ENCODE results near the gene E2F2. TPM values are rescaled to one million over a fixed set of nuclear protein-coding genes. Genes with fewer than 3 reads are reported as not detected.

E2F2 gene
- polyA plus RNA-seq, 1 donor (not counting 4 experiments of a cell fraction or from before 2014, with no cell fraction given): 0.05 TPM

- H3K79me2 ChIP-seq (ENCODE audit: control insufficient read depth, insufficient read depth, low read length): no peaks in the 10 kb centered on the region
- H3K27me3 ChIP-seq (ENCODE audit: control insufficient read depth, extremely low read depth, insufficient read depth, low read length): no peaks in the 10 kb centered on the region
- H3K4me1 ChIP-seq (ENCODE audit: control insufficient read depth, extremely low read depth, insufficient read depth, low read length): peaks cover 13% of the 10 kb centered on the region
- H3K9me3 ChIP-seq (ENCODE audit: control insufficient read depth, low read depth, low read length): no peaks in the 10 kb centered on the region
- no peak overlapping the region for H3K27ac ChIP-seq (ENCODE audit: control insufficient read depth, insufficient read depth, low read length)
- DNase-seq (ENCODE audit: low read depth, low spot score) (no peak), FAIRE-seq (no peak)
- H3K36me3 ChIP-seq (ENCODE audit: control insufficient read depth in 2 of 2, extremely low read depth in 1 of 2, insufficient read depth in 2 of 2, low read length in 2 of 2): no peaks in the 10 kb centered on the region
- dilution Hi-C loops (cut with MboI; ENCODE audit: extremely low pct_ligation_motif_present, low sequenced_read_pairs): no loop called here
- H3K9ac ChIP-seq (ENCODE audit: control insufficient read depth, extremely low read depth, insufficient read depth, low read length): no peak overlapping the region
- no peak overlapping the region for H2AFZ ChIP-seq (ENCODE audit: control insufficient read depth, low read length)
- H3K4me3 ChIP-seq (ENCODE audit: control insufficient read depth in 2 of 3, extremely low read depth in 1 of 3, insufficient read depth in 2 of 3, low read depth in 1 of 3, low read length in 3 of 3): no peak overlapping the region
- TF ChIP-seq, protein P1, sequence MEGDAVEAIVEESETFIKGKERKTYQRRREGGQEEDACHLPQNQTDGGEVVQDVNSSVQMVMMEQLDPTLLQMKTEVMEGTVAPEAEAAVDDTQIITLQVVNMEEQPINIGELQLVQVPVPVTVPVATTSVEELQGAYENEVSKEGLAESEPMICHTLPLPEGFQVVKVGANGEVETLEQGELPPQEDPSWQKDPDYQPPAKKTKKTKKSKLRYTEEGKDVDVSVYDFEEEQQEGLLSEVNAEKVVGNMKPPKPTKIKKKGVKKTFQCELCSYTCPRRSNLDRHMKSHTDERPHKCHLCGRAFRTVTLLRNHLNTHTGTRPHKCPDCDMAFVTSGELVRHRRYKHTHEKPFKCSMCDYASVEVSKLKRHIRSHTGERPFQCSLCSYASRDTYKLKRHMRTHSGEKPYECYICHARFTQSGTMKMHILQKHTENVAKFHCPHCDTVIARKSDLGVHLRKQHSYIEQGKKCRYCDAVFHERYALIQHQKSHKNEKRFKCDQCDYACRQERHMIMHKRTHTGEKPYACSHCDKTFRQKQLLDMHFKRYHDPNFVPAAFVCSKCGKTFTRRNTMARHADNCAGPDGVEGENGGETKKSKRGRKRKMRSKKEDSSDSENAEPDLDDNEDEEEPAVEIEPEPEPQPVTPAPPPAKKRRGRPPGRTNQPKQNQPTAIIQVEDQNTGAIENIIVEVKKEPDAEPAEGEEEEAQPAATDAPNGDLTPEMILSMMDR (optimal IDR thresholded peaks at IDR 0.05 in 1 of 3, IDR thresholded peaks at IDR 0.05 in 1 of 3, conservative IDR thresholded peaks at IDR 0.05 in 1 of 3; ENCODE audit: extremely low read depth in 1 of 3, insufficient read depth in 2 of 3, low read length in 3 of 3): no peak
- no peak for TF ChIP-seq EZH2 (IDR thresholded peaks at IDR 0.05; ENCODE audit: low read length)
- H4K20me1 ChIP-seq (ENCODE audit: control insufficient read depth, extremely low read depth, insufficient read depth, low read length): no peaks in the 10 kb centered on the region
- H3K4me2 ChIP-seq (ENCODE audit: control insufficient read depth, extremely low read depth, insufficient read depth, low read depth, low read length): no peak overlapping the region
- no peaks in the 10 kb centered on the region for H3K9me1 ChIP-seq (ENCODE audit: control insufficient read depth, extremely low read depth, insufficient read depth, low read length)
Measured at GRCh38 chr1:23466423-23466989, 64.5 kb downstream of the E2F2 start.

DNA sequence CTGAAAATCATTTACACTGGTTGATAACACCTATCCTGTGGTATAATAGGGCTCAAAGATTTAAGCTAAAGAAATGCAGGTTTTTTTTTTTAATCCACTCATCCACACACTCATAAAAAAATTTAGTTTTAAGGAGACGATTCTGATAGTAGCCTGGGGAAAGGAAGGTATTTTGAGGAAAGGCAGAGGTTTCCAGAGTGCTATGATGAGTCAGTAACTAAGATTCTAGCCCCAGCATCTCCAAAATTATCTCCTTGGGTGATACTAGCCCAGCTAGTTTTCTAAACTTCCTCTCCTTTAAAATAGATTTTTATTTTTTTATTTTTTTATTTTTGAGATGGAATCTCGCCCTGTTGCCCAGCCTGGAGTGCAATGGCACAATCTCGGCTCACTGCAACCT lies 67.7 kb downstream of the E2F2 start:
- Histone ChIP-seq H3K79me2 (ENCODE audit: control insufficient read depth, insufficient read depth, low read length) (no peaks in the 10 kb centered on the region), H3K9me3 (ENCODE audit: control insufficient read depth, low read depth, low read length) (no peaks in the 10 kb centered on the region), H3K9me1 (ENCODE audit: control insufficient read depth, extremely low read depth, insufficient read depth, low read length) (no peaks in the 10 kb centered on the region), H3K4me3 (ENCODE audit: control insufficient read depth in 2 of 3, extremely low read depth in 1 of 3, insufficient read depth in 2 of 3, low read depth in 1 of 3, low read length in 3 of 3) (no peak overlapping the region), H3K27me3 (ENCODE audit: control insufficient read depth, extremely low read depth, insufficient read depth, low read length) (peaks cover 8% of the 10 kb centered on the region), H3K27ac (ENCODE audit: control insufficient read depth, insufficient read depth, low read length) (no peak overlapping the region), H3K9ac (ENCODE audit: control insufficient read depth, extremely low read depth, insufficient read depth, low read length) (no peak overlapping the region), H3K4me2 (ENCODE audit: control insufficient read depth, extremely low read depth, insufficient read depth, low read depth, low read length) (no peak overlapping the region), H2AFZ (ENCODE audit: control insufficient read depth, low read length) (no peak overlapping the region), H3K4me1 (ENCODE audit: control insufficient read depth, extremely low read depth, insufficient read depth, low read length) (peaks cover 13% of the 10 kb centered on the region), H4K20me1 (ENCODE audit: control insufficient read depth, extremely low read depth, insufficient read depth, low read length) (no peaks in the 10 kb centered on the region), H3K36me3 (ENCODE audit: control insufficient read depth in 2 of 2, extremely low read depth in 1 of 2, insufficient read depth in 2 of 2, low read length in 2 of 2) (no peaks in the 10 kb centered on the region)
- dilution Hi-C loops (cut with MboI; ENCODE audit: extremely low pct_ligation_motif_present, low sequenced_read_pairs): no loop called here
- FAIRE-seq: no peak
- TF ChIP-seq EZH2 (IDR thresholded peaks at IDR 0.05; ENCODE audit: low read length): no peak
- TF ChIP-seq, protein P1 (optimal IDR thresholded peaks at IDR 0.05 in 1 of 3, IDR thresholded peaks at IDR 0.05 in 1 of 3, conservative IDR thresholded peaks at IDR 0.05 in 1 of 3; ENCODE audit: extremely low read depth in 1 of 3, insufficient read depth in 2 of 3, low read length in 3 of 3): no peak
- no peak for DNase-seq (ENCODE audit: low read depth, low spot score)

All from keratinocyte (primary cell).